ENCODE results near the gene CCL26.
"Not testable (repeated sequence)": the region's sequence is repeated elsewhere in the genome, so short reads cannot be mapped to it uniquely, and the experiment has no call there.

CCL26 gene

DNA sequence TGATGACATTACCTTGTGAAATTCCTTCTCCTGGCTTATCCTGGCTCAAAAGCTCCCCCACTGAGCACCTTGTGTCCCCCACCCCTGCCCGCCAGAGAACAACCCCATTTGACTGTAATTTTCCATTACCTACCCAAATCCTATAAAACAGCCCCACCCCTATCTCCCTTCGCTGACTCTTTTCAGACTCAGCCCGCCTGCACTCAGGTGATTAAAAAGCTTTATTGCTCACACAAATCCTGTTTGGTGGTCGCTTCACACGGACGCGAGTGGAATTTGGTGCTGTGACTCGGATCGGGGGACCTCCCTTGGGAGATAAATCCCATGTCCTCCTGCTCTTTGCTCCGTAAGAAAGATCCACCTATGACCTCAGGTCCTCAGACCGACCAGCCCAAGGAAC lies 7.0 kb upstream of the CCL26 start:
- H3K27ac Mint-ChIP-seq; ATAC-seq (replicated peaks); H3K4me3 Mint-ChIP-seq; H3K9me3 Mint-ChIP-seq; DNase-seq; H3K36me3 Mint-ChIP-seq: not testable (repeated sequence)
- peaks cover 32 to 41% of the 10 kb centered on the region in 2 donors for H3K27me3 Mint-ChIP-seq
- H3K4me1 Mint-ChIP-seq: peaks cover 5 to 17% of the 10 kb centered on the region in 2 donors

DNA sequence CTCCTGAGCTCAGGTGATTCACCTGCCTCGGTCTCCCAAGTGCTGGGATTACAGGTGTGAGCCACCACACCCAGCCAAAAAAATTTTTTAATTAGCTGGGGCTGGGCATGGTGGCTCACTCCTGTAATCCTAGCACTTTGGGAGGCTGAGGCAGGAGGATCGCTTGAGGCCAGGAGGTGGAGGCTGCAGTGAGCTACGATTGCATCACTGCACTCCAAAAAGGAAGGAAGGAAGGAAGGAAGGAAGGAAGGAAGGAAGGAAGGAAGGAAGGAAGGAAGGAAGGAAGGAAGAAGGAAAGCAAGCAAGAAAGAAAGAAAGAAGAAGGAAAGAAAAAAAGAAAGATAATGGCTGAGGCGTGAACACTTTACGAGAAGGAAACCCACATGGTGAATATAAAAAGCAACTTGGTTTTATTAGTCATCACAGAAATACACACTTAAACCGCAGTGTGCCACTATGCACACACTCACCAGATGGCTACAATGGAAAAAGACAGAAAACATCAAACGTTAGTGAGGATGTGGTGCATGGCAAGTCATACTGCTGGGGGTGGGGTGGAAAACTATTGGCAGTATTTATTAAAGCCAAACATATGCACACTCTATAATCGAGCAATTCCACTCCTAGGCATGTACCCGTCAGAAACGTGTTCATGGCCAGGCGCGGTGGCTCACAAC lies 4.4 kb upstream of the CCL26 start:
- Mint-ChIP-seq H3K4me1 (peaks cover 5 to 17% of the 10 kb centered on the region in 2 donors), H3K27me3 (peaks cover 17 to 24% of the 10 kb centered on the region in 2 donors), H3K9me3 (peaks cover 3 to 4% of the 10 kb centered on the region in 2 donors), H3K36me3 (no peaks in the 10 kb centered on the region), H3K4me3 (no peak overlapping the region), H3K27ac (peak overlapping the region; percentile 56)
- DNase-seq (peak; percentile 44), ATAC-seq (replicated peaks) (peak; percentile 96 to 98)

DNA sequence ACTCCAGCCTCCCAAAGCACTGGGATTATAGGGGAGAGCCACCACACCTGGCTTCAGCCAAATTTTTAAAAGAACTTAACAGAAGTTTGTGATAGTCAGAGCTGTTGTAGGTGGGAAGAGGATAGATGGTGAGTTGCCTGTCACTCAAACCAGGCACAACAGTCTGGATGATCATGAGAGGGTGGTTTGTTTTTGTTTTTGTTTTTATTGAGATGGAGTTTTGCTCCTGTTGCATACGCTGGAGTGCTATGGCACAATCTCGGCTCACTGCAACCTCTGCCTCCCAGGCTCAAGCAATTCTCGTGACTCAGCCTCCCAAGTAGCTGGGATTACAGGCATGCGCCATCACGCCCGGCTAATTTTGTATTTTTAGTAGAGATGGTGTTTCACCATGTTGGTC lies 1.9 kb upstream of the CCL26 start:
- H3K36me3 Mint-ChIP-seq; H3K27me3 Mint-ChIP-seq; H3K27ac Mint-ChIP-seq; DNase-seq; H3K9me3 Mint-ChIP-seq; H3K4me3 Mint-ChIP-seq; ATAC-seq (replicated peaks): not testable (repeated sequence)
- H3K4me1 Mint-ChIP-seq: peaks cover 5 to 12% of the 10 kb centered on the region in 2 donors

DNA sequence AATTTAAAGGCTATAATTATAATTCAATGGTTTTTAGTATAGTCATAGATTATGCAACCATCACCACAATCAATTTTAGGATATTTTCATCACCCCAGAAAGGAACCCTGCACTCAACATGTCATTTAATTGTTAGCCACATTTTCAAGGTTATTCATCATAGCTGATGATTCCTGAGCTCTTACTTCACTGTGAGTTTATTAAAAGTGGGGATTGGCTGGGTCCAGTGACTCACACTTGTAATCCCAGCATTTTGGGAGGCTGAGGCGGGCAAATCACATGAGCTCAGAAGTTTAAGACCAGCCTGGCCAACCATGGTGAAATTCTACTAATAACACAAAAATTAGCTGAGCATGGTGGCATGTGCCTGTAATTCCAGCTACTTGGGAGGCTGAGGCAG lies 787 bp downstream of the CCL26 start:
- Mint-ChIP-seq H3K27me3 (no peaks in the 10 kb centered on the region), H3K4me3 (no peak overlapping the region), H3K9me3 (peaks cover 0 to under 1% of the 10 kb centered on the region in 2 donors), H3K27ac (no peak overlapping the region), H3K36me3 (no peaks in the 10 kb centered on the region), H3K4me1 (peaks cover under 1 to 6% of the 10 kb centered on the region in 2 donors)
- ATAC-seq (replicated peaks) (no peak), DNase-seq (no peak)

DNA sequence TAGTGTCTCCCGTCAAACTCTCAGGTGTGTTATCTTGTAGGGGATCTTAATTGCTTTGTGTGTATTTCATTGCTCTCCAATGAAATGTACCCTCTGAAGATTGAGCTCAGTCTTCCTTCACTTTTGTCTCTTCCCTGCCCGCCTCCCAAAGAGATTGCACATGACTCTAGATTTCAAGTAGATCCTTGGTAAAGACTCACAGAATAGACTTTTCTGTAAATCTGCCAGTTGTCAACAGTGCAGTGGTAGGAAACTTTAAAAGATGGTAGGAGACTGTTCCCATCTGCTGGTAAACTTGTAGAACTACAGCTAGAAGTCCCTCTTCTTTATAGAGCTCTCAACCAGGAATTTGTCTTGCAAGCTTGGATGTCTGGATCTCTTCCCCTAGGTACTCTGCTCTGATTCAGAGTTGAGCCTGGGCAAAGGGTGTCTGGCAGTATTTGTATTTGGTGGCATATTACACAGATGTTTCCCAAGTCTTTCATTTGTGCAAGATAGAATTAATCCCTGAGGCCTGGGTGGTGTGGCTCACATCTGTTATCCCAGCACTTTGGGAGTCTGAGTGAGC lies 9.6 kb downstream of the CCL26 start:
- no peaks in the 10 kb centered on the region for H3K36me3 Mint-ChIP-seq
- H3K9me3 Mint-ChIP-seq: no peaks in the 10 kb centered on the region
- H3K4me3 Mint-ChIP-seq: no peak overlapping the region
- H3K27me3 Mint-ChIP-seq: no peaks in the 10 kb centered on the region
- H3K4me1 Mint-ChIP-seq: peaks cover 6 to 17% of the 10 kb centered on the region in 2 donors
- ATAC-seq (replicated peaks): peak; percentile 87 to 89
- no peak overlapping the region for H3K27ac Mint-ChIP-seq
- no peak for DNase-seq

DNA sequence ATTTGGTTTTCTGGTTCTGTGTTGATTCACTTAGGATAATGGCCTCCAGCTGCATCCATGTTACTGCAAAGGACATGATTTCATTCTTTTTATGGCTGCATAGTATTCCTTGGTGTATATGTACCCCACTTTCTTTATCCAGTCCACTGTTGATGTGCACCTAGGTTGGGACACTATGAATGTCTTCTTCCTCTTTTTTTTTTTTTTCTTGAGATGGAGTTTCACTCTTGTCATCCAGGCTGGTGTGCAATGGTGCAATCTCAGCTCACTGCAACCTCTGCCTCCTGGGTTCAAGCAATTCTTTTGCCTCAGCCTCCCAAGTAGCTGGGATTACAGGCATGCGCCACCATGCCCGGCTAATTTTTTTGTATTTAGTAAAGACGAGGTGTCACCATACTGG lies 10.2 kb downstream of the CCL26 start:
- not testable (repeated sequence) for H3K9me3 Mint-ChIP-seq, H3K27ac Mint-ChIP-seq, H3K4me3 Mint-ChIP-seq, H3K27me3 Mint-ChIP-seq, H3K36me3 Mint-ChIP-seq, DNase-seq
- peaks cover 6 to 17% of the 10 kb centered on the region in 2 donors for H3K4me1 Mint-ChIP-seq
- peak; percentile 66 to 73 for ATAC-seq (replicated peaks)

DNA sequence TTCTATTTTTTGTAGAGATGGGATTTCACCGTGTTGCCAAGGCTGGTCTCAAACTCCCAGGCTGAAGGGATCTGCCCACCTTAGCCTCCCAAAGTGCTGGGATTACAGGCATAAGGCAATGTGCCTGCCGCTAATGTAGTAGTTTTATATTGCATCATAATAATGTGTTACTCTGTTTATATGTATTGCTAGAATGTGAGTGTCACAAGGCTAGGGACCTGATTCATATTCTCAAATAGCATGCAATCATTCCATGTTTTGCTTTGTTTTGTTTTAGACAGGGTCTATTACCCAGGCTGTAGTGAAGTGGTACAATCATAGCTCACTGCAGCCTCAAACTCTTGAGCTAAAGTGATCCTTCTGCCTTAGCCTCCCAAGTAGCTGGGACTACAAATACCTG lies 13.5 kb downstream of the CCL26 start:
- H3K4me1 Mint-ChIP-seq: peaks cover 10 to 20% of the 10 kb centered on the region in 2 donors
- no peak for DNase-seq
- ATAC-seq (replicated peaks): no peak
- no peaks in the 10 kb centered on the region for H3K36me3 Mint-ChIP-seq
- no peak overlapping the region for H3K4me3 Mint-ChIP-seq
- no peaks in the 10 kb centered on the region for H3K27me3 Mint-ChIP-seq
- peak overlapping the region; percentile 25 for H3K27ac Mint-ChIP-seq
- no peaks in the 10 kb centered on the region for H3K9me3 Mint-ChIP-seq

DNA sequence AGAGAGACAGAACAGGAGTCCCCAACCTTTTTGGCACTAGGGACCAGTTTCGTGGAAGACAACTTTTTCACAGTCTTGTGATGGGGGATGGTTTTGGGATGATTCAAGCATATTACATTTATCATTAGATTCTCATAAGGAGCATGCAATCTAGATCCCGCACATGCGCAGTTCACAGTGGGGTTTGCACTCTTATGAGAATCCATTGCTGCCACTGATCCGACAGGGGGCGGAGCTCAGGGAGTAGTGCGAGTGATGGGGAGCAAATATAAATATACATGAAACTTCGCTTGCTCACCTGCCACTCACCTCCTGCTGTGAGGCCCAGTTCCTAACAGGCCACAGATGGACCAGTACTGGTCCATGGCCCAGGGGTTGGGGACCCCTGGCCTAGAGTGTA lies 14.2 kb downstream of the CCL26 start:
- H3K36me3 Mint-ChIP-seq: no peaks in the 10 kb centered on the region
- DNase-seq (no peak), ATAC-seq (replicated peaks) (no peak)
- no peaks in the 10 kb centered on the region for H3K27me3 Mint-ChIP-seq
- H3K4me3 Mint-ChIP-seq: no peak overlapping the region
- H3K27ac Mint-ChIP-seq: peak overlapping the region; percentile 56
- no peaks in the 10 kb centered on the region for H3K9me3 Mint-ChIP-seq
- peaks cover 12 to 23% of the 10 kb centered on the region in 2 donors for H3K4me1 Mint-ChIP-seq

DNA sequence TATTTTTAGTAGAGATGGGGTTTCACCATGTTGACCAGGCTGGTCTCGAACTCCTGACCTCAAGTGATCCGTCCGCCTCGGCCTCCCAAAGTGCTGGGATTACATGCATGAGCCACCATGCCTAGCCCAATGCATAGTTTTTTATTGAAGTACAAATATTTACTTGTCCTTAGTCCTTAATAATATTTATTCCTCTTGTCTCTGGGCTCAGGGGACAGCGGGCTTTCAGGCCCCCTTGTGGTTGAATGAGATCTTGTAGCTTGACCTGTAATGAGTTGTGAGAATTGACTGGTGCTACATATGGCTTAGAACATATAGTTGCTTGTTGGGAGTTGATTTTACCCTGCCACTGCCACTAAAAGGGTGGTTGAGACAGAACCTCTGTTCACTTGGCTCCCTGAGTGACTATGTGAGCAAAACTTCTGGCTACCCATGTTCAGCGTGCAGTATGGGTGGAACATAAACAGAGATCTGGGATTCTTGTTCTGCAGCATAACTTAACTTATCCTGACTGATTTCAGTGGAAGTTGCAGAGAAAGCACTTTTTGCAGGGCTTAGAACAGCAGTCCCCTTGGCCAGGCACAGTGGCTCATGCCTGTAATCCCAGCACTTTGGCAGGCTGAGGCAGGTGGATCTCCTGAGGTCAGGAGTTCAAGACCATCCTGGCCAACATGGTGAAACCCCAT lies 14.9 kb downstream of the CCL26 start:
- H3K4me3 Mint-ChIP-seq: no peak overlapping the region
- no peak for DNase-seq
- no peak overlapping the region for H3K27ac Mint-ChIP-seq
- ATAC-seq (replicated peaks): peak; percentile 62 to 66
- no peaks in the 10 kb centered on the region for H3K27me3 Mint-ChIP-seq
- H3K9me3 Mint-ChIP-seq: no peaks in the 10 kb centered on the region
- peaks cover 9 to 18% of the 10 kb centered on the region in 2 donors for H3K4me1 Mint-ChIP-seq
- H3K36me3 Mint-ChIP-seq: no peaks in the 10 kb centered on the region

DNA sequence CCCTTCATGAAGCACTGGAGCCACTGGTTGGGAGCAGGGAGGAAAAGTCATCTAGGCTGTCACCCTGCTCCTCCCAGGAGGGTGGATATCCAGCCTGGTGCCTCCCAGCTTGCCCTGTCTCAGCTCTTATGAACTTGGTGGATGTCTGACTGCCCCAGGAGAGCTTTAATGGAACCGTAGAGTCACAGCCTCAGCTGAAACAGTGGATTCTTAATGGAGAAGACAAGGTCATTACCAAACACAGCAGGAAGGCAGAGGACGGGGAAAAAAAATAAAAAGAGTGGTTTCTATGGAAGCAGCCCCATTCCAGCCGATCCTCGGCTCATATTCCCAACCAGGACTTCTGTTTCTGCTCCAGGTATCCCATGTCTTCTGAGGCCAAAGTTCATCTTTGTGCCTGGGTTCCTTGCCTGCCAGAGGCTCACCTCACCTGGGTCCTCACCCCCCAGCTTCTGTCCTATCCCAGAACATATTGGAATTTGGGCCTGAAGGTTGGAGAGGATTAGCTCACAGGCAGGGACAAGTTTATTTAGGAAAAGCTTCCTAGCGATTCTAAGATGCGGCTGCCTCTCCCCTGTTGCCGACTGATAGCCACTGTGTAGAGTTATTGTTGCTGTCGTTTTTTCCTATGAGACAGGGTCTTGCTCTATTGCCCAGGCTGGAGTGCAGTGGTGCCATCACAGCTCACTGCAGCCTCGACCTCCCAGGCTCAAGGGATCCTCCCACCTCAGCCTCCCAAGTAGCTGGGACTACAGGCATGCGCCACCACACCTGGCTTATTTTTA lies 15.6 kb downstream of the CCL26 start:
- Mint-ChIP-seq H3K4me3 (no peak overlapping the region), H3K36me3 (no peaks in the 10 kb centered on the region), H3K27ac (no peak overlapping the region)

DNA sequence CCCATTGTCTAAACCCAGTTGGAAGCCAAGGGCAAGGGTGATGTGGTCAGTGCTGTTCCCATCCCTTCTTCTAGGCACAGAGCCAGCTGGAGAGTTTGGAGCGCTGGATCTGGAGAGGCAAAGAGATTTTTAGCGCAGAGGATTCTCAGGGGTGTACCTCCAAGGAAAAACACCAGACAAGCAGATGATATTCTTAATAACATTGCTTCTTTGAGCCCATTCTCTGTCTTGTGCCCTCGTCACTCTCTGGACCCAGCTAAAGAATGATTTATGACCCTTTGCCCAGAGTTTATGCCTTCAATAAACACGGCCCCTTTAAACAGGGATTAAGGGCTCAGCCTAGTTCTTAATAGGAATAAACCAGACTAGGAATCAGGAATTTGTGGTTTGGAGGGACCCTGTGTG lies 28.6 kb downstream of the CCL26 start:
- Mint-ChIP-seq H3K36me3 (no peaks in the 10 kb centered on the region), H3K4me3 (no peak overlapping the region), H3K27me3 (no peaks in the 10 kb centered on the region), H3K27ac (no peak overlapping the region), H3K4me1 (peaks cover 20 to 30% of the 10 kb centered on the region in 2 donors), H3K9me3 (peaks cover 0 to 5% of the 10 kb centered on the region in 2 donors)
- no peak for DNase-seq
- no peak for ATAC-seq (replicated peaks)

More for the DNA sequence above, 15.6 kb downstream of the CCL26 start:
- DNase-seq (no peak), ATAC-seq (replicated peaks) (no peak)
- Mint-ChIP-seq H3K27me3 (no peaks in the 10 kb centered on the region), H3K4me1 (peaks cover 8 to 11% of the 10 kb centered on the region in 2 donors), H3K9me3 (no peaks in the 10 kb centered on the region)

DNA sequence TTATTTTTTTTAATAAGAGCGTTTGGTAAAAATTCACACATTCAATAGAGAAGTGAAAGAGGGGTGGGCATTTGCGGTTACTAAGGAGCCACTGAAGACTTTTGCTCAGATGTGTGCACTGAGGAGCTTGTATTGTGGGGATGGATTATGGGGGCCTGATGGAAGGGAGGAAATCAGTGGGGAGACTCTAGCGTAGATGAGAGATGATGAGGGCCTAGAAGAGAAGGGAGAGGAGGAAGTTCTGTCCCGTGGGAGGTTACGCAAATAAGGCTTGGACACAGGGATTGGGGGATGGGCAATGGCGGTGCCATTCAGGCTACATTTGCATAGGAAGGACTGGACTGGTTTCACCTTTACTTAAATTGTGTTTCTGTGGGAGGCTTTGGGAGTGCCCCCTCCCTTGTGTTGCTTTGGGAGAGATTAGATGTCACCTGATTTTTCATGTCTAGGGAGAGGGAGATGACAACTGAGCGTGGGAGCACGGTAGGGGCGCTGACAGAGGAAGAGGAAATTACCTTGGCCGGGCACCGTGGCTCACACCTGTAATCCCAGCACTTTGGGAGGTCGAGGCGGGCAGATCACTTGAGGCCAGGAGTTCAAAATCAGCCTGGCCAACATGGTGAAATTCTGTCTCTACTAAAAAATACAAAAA lies 31.0 kb downstream of the CCL26 start:
- Mint-ChIP-seq H3K27me3 (no peaks in the 10 kb centered on the region), H3K9me3 (peaks cover 0 to 5% of the 10 kb centered on the region in 2 donors), H3K4me1 (peaks cover 26 to 40% of the 10 kb centered on the region in 2 donors), H3K27ac (peak overlapping the region; percentile 76), H3K36me3 (no peaks in the 10 kb centered on the region), H3K4me3 (peak overlapping the region; percentile 23 to 33)
- DNase-seq (peak; percentile 64), ATAC-seq (replicated peaks) (peak; percentile 3)

DNA sequence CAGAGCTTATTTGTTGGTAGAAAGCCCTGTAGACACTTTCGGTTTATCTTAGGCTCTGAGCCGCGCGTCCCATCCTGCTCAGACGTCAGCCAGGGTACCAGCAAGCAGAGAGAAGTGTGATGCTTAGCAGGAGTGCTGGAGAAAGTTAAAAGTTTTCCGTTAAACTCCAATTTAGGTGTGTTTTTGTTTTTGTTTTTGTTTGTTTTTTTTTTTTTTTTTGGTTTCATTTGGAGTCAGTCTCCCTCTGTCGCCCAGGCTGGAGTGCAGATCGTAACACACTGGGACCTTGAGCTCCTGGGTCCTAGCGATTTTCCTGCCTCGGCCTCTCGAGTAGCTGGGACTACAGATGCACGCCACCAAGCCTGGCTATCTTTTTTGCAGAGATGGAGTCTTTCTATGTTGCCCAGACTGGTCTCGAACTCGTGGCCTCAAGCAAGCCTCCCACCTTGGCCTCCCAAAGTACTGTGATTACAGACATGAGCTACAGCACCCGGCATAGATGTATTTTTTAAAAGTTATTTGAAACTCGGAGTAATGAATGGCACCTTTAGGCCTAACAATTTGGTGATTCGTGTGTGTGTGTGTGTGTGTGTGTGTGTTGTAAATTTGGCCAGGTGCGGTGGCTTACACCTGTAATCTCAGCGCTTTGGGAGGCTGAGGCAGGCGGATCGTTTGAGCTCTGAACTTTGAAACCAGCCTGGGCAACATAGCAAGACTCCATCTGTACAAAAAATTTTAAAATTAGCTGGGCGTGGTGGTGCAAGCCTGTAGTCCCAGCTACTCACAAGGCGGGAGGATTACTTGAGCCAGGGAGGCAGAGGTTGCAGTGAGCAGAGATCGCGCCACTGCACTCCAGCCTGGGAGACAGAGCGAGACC lies 32.0 kb downstream of the CCL26 start:
- Mint-ChIP-seq H3K36me3 (no peaks in the 10 kb centered on the region), H3K27ac (peak overlapping the region; percentile 97), H3K4me1 (peaks cover 24 to 40% of the 10 kb centered on the region in 2 donors), H3K27me3 (no peaks in the 10 kb centered on the region), H3K4me3 (peak overlapping the region; percentile 85 to 94), H3K9me3 (peaks cover 0 to 5% of the 10 kb centered on the region in 2 donors)
- ATAC-seq (replicated peaks): no peak
- peak; percentile 3 for DNase-seq

Data from stimulated activated naive B cell treated with anti-CD40 and anti-IgM and Interleukin-4, amounts not matched to agents 10 μg/mL and 1 μg/mL and 100 μg/mL, for 72 hours (primary cell).